Right ventricle myocardium superior (tissue), 1 donor: ENCODE data around the gene SPIRE1. TPM values are rescaled to one million over a fixed set of nuclear protein-coding genes. Genes with fewer than 3 reads are reported as not detected.

Source experiments
- ATAC-seq: fragments of 200-7000 bp; cut with Tn5 transposase; one replicate; pipeline ENCODE4 v1.9.1; 2020; ENCODE audit warnings: mild to moderate bottlenecking; ENCODE audit not compliant: poor library complexity
- DNase-seq: peaks from one replicate; pipeline ENCODE4 v3.0.0-alpha.2; 2020
- intact Hi-C: fragments of 100-400 bp; cut with DNase I; formaldehyde crosslinking; loops from one replicate; pipeline ENCODE4 v1.11.2; 2022
- total RNA-seq: library from RNA; stranded (reverse); fragmentation: NEBNext Ultra II Directional; extraction: Animal tissue kit (Norgen Biotek cat#: 25700); gene quantifications from one replicate; pipeline ENCODE4 v1.2.1, GENCODE V29; 2021
- donor health status: DM: no; HTN: yes; CAD: no; lungs with severe emphysema.

Gene SPIRE1
- total RNA-seq, 1 donor from 2014 or later, result 33.5 TPM

- ATAC-seq (no peak), DNase-seq (no peak)
- intact Hi-C loops, result no loop called here
Measured at GRCh38 chr18:12441475-12442034, 216.4 kb downstream of the SPIRE1 start.

GRCh38 chr18:12438257-12438656, 219.7 kb downstream of the SPIRE1 start:
- intact Hi-C loops, result no loop called here

DNA sequence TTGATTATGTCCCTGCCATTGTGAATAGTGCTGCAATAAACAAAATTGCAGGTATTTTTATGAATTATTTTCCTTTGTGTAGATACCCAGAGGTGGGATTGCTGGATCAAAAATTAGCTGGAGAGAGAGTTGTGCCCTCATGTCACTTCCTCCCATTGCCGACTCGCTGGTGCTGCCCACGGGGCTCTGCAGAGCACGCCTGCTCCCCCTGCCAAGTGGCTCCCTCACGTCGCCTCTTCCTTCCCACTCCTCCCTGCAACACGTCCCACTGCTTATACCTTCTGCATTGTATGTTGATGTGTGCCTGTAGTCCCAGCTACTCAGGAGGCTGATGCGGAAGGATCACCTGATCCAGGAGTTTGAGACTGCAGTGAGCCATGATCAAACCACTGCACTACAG, 222.0 kb downstream of the SPIRE1 start:
- no peak for ATAC-seq
- DNase-seq, result no peak
- intact Hi-C loops, result no loop called here

More at GRCh38 chr18:12438257-12438656, 219.7 kb downstream of the SPIRE1 start:
- DNase-seq, result no peak
- no peak for ATAC-seq

- DNase-seq, result no peak
- intact Hi-C loops, result no loop called here
- no peak for ATAC-seq
Measured at GRCh38 chr18:12434541-12434929, 223.4 kb downstream of the SPIRE1 start.

GRCh38 chr18:12433829-12434540, 223.9 kb downstream of the SPIRE1 start:
- ATAC-seq (no peak), DNase-seq (no peak)
- intact Hi-C loops, result no loop called here

DNA sequence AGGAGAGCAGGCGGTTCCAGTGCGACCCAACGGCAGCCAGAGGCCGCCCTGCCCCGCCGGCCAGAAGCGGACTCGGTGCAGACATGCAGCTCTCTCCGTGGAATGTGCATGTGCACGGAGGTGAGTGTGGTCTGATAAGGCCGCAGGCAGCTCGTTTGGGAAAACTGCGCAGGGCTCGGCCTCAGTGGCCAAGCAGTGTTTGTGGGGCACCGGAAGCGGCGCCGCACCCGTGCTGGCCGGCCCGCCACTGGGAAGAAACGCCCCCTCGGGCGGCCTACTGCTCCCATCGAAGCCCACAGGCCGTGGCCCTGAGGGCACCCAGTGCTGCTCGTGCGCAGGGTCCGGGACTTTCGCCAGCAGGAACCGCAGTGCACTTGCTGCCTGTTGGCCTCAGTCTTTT, 225.0 kb downstream of the SPIRE1 start:
- no peak for DNase-seq
- ATAC-seq, result no peak
- intact Hi-C loops, result no loop called here

- no peak for DNase-seq
- no peak for ATAC-seq
- intact Hi-C loops, result no loop called here
Measured at GRCh38 chr18:12432196-12432595, 225.7 kb downstream of the SPIRE1 start.

DNA sequence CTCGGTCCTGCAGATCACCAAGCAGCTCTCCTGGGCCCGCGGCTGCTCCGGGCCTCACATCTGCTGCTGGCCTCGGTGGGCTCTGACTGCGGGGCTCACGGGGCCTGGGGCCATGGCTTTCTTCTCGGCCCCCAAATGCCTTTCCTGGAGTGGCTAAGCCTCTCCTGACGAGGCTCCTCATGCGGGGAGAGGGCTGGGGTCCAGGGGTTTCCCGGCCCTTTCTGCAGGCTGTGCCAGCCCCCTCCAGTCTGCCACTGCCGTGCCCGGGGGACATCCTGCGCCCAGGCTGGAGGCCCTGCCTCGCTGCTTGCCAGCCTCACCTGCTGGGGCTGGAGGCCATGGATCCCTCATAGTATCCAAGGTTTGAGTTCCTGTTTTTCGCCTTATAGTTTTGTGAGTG, 226.3 kb downstream of the SPIRE1 start:
- intact Hi-C loops, result no loop called here
- DNase-seq, result no peak
- ATAC-seq, result no peak

DNA sequence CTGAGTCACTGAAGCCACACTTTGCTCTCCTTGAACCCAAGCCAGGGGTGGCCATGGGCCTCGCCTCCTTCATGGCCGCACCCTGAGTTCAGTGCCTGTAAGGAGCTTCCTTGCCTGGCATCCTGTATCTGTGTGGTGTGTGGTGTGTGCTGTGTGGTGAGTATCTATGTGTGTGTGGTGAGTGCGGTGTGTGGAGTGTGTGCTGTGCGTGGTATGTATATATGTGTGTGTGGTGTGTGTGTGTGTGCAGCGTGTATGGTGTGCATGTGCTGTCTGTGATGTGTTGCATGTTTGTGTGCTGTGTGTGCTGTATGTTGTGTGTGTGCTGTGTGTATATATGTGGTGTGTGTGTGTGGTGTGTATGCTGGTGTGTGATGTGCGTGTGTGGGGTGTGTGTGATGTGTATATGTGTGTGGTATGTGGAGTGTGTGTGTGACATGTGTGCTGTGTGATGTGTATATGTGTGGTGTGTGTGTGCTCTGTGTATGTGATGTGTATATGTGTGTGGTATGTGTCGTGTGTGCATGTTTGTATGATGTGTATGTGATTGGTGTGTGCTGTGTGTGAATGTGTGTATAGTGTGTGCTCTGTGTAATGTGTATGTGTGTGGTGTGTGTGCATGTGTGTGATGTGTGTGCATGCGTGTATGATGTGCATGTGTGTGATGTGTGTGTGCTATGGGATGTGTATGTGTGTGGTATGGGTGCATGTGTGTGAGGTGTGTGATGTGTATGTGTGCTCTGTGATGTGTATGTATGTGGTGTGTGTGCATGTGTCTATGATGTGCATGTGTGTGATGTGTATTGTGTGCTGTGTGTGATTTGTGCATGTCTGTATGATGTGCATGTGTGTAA, 227.5 kb downstream of the SPIRE1 start:
- ATAC-seq (no peak), DNase-seq (no peak)
- intact Hi-C loops, result no loop called here

DNA sequence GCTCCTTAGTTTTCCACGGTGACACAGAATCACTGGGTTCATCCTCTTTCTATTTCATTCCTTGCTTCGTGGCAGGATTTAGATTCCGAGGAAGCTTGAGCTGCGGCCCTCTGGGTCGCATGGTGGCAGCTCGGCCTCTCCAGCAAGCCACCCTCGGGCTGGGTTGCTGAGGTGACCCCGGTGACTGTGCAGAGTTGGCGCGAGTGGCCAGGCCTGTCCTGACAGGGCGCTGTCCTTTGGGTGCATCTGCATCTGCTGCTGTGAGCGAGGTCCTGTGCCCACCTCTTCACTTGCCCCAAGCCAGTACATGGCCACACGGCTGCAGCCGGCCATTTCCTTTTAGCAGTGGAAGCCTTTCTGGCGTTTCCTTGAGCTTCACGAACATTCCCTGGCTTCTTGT, 228.4 kb downstream of the SPIRE1 start:
- ATAC-seq (no peak), DNase-seq (no peak)
- intact Hi-C loops, result no loop called here

GRCh38 chr18:12428923-12429322, 229.0 kb downstream of the SPIRE1 start:
- DNase-seq (no peak), ATAC-seq (no peak)
- intact Hi-C loops, result no loop called here

GRCh38 chr18:12426924-12427323, 231.0 kb downstream of the SPIRE1 start:
- no peak for DNase-seq
- intact Hi-C loops, result no loop called here
- ATAC-seq, result no peak

- ATAC-seq, result no peak
- intact Hi-C loops, result no loop called here
- no peak for DNase-seq
Measured at GRCh38 chr18:12424252-12424651, 233.7 kb downstream of the SPIRE1 start.

- intact Hi-C loops, result no loop called here
- ATAC-seq (no peak), DNase-seq (no peak)
Measured at GRCh38 chr18:12423820-12424219, 234.1 kb downstream of the SPIRE1 start.

DNA sequence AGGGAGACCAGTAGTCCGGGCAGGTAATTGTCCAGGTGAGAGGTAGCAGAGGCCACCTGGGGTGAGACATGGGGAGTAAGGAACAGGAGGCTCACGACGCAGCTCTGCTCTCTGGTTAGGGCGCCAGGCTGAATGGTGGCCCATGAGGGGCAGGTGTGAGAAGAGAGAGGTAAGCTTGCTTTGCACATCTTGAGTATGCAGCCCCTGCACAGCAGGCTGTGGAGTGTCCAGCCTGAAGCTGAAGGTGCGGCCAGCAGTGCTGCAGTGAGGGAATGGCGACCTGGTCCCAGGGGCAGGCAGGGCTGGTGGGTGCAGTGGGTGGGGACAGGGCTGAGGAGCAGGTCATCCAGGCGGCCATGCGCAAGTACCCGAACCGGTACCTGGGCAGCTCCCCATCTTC, 234.5 kb downstream of the SPIRE1 start:
- intact Hi-C loops, result no loop called here
- ATAC-seq, result no peak
- DNase-seq, result no peak

DNA sequence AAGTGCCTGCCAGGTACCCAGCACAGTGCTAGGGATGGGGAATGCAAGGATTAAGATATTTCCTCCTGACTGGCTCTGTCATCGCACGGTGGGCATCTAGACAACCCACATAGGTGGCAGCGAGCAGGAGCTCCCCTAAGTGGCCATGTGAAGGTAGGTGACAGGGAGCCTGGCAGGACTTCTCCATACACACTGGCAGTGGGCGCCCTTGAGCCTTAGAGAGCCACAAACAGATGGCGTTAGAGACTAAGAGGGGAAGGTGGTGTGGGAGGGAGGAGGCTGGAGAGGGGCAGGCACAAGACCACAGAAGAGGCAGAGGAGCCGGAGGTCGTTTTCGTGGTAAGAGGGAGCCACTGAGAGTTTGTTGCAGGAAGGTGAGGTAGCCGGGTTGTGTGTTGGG, 235.0 kb downstream of the SPIRE1 start:
- no peak for DNase-seq
- no peak for ATAC-seq
- intact Hi-C loops, result no loop called here

GRCh38 chr18:12421732-12422131, 236.2 kb downstream of the SPIRE1 start:
- intact Hi-C loops, result no loop called here
- DNase-seq, result no peak
- no peak for ATAC-seq

GRCh38 chr18:12420821-12421421, 237.0 kb downstream of the SPIRE1 start:
- intact Hi-C loops, result no loop called here
- peak; percentile 52 for ATAC-seq
- DNase-seq, result no peak

GRCh38 chr18:12417687-12418086, 240.2 kb downstream of the SPIRE1 start:
- intact Hi-C loops, result no loop called here
- ATAC-seq, result no peak
- no peak for DNase-seq
